GM19023 (cell line): ENCODE results near the gene SIX6.
"Not testable (repeated sequence)": the region's sequence is repeated elsewhere in the genome, so short reads cannot be mapped to it uniquely, and the experiment has no call there.

Experiments
- ATAC-seq: cut with Tn5 transposase; IDR thresholded peaks from one replicate; pipeline ENCODE4 v1.9.1; 2021; ENCODE audit warnings: mild to moderate bottlenecking, moderate library complexity; ENCODE audit not compliant: unreplicated experiment

Gene SIX6

GRCh38 chr14:60508707-60509437 is at the start of gene SIX6:
TSS of gene SIX6 (plus strand) at chr14:60509146. CDS start at chr14:60509399, 253 bp downstream.
- no peak for ATAC-seq

- not testable (repeated sequence) for ATAC-seq
Measured at GRCh38 chr14:60480248-60480647, 28.7 kb upstream of the SIX6 start.

- ATAC-seq = no peak
Measured at GRCh38 chr14:60482743-60483142, 26.2 kb upstream of the SIX6 start.

- ATAC-seq = no peak
Measured at GRCh38 chr14:60485057-60485597, 23.8 kb upstream of the SIX6 start.

- no peak for ATAC-seq
Measured at GRCh38 chr14:60485598-60486251, 23.2 kb upstream of the SIX6 start, which contains the start of gene C14orf39. TSS of gene C14orf39 (minus strand) at chr14:60486063. CDS start at chr14:60485078, 985 bp downstream.

- no peak for ATAC-seq
Measured at GRCh38 chr14:60487211-60487610, 21.7 kb upstream of the SIX6 start.

GRCh38 chr14:60488175-60488574 is 20.8 kb upstream of the SIX6 start:
- ATAC-seq = no peak

GRCh38 chr14:60490270-60490669 is 18.7 kb upstream of the SIX6 start:
- ATAC-seq = no peak

GRCh38 chr14:60495946-60496345 is 13.0 kb upstream of the SIX6 start:
- ATAC-seq = no peak

- no peak for ATAC-seq
Measured at GRCh38 chr14:60502541-60502940, 6.4 kb upstream of the SIX6 start.

GRCh38 chr14:60505448-60505847 is 3.5 kb upstream of the SIX6 start:
- ATAC-seq = no peak

GRCh38 chr14:60506010-60506409 is 2.9 kb upstream of the SIX6 start:
- ATAC-seq = no peak

GRCh38 chr14:60506462-60506984 is 2.4 kb upstream of the SIX6 start:
- ATAC-seq = no peak

GRCh38 chr14:60506985-60507829 is 1.7 kb upstream of the SIX6 start:
- no peak for ATAC-seq

GRCh38 chr14:60508363-60508706 is 611 bp upstream of the SIX6 start:
- ATAC-seq = no peak

GRCh38 chr14:60509438-60510253 is 700 bp downstream of the SIX6 start:
- no peak for ATAC-seq

GRCh38 chr14:60510254-60510950 is 1.5 kb downstream of the SIX6 start:
- ATAC-seq = no peak

GRCh38 chr14:60510951-60511599 is 2.1 kb downstream of the SIX6 start:
- ATAC-seq = no peak

GRCh38 chr14:60512126-60512525 is 3.2 kb downstream of the SIX6 start:
- no peak for ATAC-seq
